DND-41 (cell line): ENCODE results near the gene EIF4E1B.
A peak's percentile ranks its signal among the peaks of the same experiment; 100 is the strongest.

ENCODE experiments used
- ATAC-seq: fragments of 200-7000 bp; cut with Tn5 transposase; 3 replicates; pipeline ENCODE4 v1.9.1; 2021; ENCODE audit warnings: low read depth; ENCODE audit not compliant: insufficient read depth
- DNase-seq: peaks from one replicate; pipeline ENCODE4 v3.0.0-alpha.2; 2020
- H2AFZ ChIP-seq: 2 replicates; pipeline ENCODE4 v1.6.0; 2012; ENCODE audit warnings: low read depth, low read length
- H3K27ac ChIP-seq: 2 replicates; pipeline ENCODE4 v1.5.1; 2012; ENCODE audit warnings: low read length, inconsistent platforms
- H3K27me3 ChIP-seq: fragments of 200-600 bp; sonication (generic); 2 replicates; pipeline ENCODE4 v1.6.0; 2012; ENCODE audit warnings: low read length, mild to moderate bottlenecking, inconsistent platforms; ENCODE audit not compliant: insufficient read depth, poor library complexity
- H3K36me3 ChIP-seq: 2 replicates; pipeline ENCODE4 v1.5.1; 2012; ENCODE audit warnings: low read length, inconsistent platforms; ENCODE audit not compliant: insufficient read depth
- H3K4me1 ChIP-seq: 2 replicates; pipeline ENCODE4 v1.5.1; 2012; ENCODE audit warnings: mild to moderate bottlenecking, low read length; ENCODE audit not compliant: insufficient read depth
- H3K4me2 ChIP-seq: 2 replicates; pipeline ENCODE4 v1.6.0; 2012; ENCODE audit warnings: mild to moderate bottlenecking, moderate library complexity, low read length, inconsistent platforms; ENCODE audit not compliant: insufficient read depth
- H3K4me3 ChIP-seq, 2 experiments: fragments of 200-600 bp in 1 of 2; shearing (Covaris generic) in 1 of 2; 2 replicates each; pipeline ENCODE4 v1.5.1; 2012 to 2016; ENCODE audit warnings: inconsistent platforms in 2 of 2, low read length in 2 of 2, mild to moderate bottlenecking in 2 of 2, low read depth in 1 of 2, moderate library complexity in 1 of 2
- H3K79me2 ChIP-seq: 2 replicates; pipeline ENCODE4 v1.6.0; 2012; ENCODE audit warnings: low read length, inconsistent platforms; ENCODE audit not compliant: insufficient read depth
- H3K9ac ChIP-seq: 2 replicates; pipeline ENCODE4 v1.6.0; 2012; ENCODE audit warnings: low read depth, mild to moderate bottlenecking, inconsistent platforms, low read length, moderate library complexity
- H3K9me3 ChIP-seq: 2 replicates; pipeline ENCODE4 v1.5.1; 2012; ENCODE audit warnings: low read length, moderate library complexity, mild to moderate bottlenecking, inconsistent platforms; ENCODE audit not compliant: insufficient read depth, severe bottlenecking
- H4K20me1 ChIP-seq: 2 replicates; pipeline ENCODE4 v1.6.0; 2012; ENCODE audit warnings: low read length; ENCODE audit not compliant: insufficient read depth
- EZH2 ChIP-seq: IDR thresholded peaks from 3 replicates; pipeline ENCODE4 v1.6.1; 2012; ENCODE audit warnings: borderline replicate concordance, low read depth, mild to moderate bottlenecking, moderate library complexity, low read length, inconsistent platforms; ENCODE audit not compliant: severe bottlenecking
- TF ChIP-seq, protein P1 (sequence below): IDR thresholded peaks from 2 replicates; pipeline ENCODE4 v1.5.1; 2012; ENCODE audit warnings: borderline replicate concordance, low read length, moderate library complexity, mild to moderate bottlenecking; ENCODE audit not compliant: poor library complexity, severe bottlenecking; ENCODE audit errors: extremely low read depth

EIF4E1B gene

DNA sequence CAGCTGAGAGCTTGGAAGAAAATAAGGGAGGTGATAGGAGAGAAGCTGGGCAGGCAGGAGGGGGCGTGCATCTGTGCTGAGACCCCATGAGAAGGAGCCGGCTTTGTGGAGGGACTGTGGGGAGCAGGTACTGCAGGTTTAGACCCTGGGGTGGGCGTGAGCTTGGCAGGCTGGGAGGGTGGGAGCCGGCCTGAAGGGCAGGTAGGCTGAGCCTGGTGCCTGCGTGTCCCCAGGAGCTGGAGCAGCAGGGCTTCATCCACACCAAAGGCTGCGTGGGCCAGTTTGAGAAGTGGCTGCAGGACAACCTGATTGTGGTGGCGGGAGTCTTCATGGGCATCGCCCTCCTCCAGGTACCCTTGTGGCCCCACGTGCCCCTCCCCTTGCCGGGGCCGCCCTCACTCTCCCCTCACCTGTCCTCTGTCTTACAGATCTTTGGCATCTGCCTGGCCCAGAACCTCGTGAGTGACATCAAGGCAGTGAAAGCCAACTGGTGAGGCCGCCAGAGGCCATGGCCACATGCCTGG is 26.1 kb downstream of the EIF4E1B start:
- Histone ChIP-seq H2AFZ (no peak overlapping the region), H3K4me1 (peaks cover 29% of the 10 kb centered on the region), H3K36me3 (peaks cover 47% of the 10 kb centered on the region), H3K9ac (no peak overlapping the region), H3K9me3 (no peaks in the 10 kb centered on the region), H3K4me2 (no peak overlapping the region), H3K4me3 (no peak overlapping the region), H4K20me1 (peaks cover 20% of the 10 kb centered on the region), H3K27me3 (no peaks in the 10 kb centered on the region), H3K79me2 (no peaks in the 10 kb centered on the region; the same call in 1 of the 2 replicates), H3K27ac (no peak overlapping the region)
- DNase-seq (no peak), ATAC-seq (no peak)
- TF ChIP-seq EZH2 = no peak
- TF ChIP-seq, protein P1, sequence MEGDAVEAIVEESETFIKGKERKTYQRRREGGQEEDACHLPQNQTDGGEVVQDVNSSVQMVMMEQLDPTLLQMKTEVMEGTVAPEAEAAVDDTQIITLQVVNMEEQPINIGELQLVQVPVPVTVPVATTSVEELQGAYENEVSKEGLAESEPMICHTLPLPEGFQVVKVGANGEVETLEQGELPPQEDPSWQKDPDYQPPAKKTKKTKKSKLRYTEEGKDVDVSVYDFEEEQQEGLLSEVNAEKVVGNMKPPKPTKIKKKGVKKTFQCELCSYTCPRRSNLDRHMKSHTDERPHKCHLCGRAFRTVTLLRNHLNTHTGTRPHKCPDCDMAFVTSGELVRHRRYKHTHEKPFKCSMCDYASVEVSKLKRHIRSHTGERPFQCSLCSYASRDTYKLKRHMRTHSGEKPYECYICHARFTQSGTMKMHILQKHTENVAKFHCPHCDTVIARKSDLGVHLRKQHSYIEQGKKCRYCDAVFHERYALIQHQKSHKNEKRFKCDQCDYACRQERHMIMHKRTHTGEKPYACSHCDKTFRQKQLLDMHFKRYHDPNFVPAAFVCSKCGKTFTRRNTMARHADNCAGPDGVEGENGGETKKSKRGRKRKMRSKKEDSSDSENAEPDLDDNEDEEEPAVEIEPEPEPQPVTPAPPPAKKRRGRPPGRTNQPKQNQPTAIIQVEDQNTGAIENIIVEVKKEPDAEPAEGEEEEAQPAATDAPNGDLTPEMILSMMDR = no peak

DNA sequence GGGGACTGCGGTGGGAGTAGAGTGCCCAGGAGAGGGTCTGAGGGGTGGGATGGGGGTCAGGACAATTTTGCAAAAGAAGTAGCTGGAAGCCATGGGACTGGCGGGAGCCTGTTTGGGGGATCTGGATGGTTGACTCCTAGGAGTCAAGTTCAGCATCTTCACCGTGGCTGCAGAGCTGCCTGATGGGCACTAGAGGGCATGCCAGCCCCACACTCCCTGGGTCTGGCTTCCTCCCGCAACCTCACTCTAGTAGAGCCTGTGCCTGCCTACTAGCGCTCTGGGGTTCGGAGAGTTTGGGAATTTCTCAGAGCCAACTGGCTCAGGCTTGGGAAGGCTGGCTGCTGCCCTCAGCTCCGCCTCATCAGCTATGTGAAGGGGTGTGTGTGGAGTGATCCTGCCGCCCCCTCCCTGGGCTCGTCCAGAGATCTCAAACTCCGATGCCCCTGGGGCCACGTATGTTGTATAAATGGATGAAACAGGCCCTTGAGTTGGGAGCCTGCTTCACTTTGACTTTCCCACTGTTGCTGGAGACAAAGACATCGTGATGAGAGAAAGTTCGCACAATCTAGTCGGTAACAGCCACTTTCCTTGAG is 27.6 kb downstream of the EIF4E1B start:
- peak; percentile 66 for ATAC-seq
- Histone ChIP-seq H3K36me3 (peaks cover 36% of the 10 kb centered on the region), H3K27ac (no peak overlapping the region), H3K9ac (no peak overlapping the region; the same call in 1 of the 2 replicates), H3K4me1 (peaks cover 29% of the 10 kb centered on the region), H3K4me3 (no peak overlapping the region), H3K4me2 (peak overlapping the region; percentile 64), H2AFZ (no peak overlapping the region), H3K27me3 (no peaks in the 10 kb centered on the region), H4K20me1 (peaks cover 10% of the 10 kb centered on the region; the same call in 1 of the 2 replicates), H3K9me3 (no peaks in the 10 kb centered on the region), H3K79me2 (no peaks in the 10 kb centered on the region)
- TF ChIP-seq, protein P1 = peak; percentile 87
- no peak for TF ChIP-seq EZH2
- DNase-seq = peak; percentile 65

DNA sequence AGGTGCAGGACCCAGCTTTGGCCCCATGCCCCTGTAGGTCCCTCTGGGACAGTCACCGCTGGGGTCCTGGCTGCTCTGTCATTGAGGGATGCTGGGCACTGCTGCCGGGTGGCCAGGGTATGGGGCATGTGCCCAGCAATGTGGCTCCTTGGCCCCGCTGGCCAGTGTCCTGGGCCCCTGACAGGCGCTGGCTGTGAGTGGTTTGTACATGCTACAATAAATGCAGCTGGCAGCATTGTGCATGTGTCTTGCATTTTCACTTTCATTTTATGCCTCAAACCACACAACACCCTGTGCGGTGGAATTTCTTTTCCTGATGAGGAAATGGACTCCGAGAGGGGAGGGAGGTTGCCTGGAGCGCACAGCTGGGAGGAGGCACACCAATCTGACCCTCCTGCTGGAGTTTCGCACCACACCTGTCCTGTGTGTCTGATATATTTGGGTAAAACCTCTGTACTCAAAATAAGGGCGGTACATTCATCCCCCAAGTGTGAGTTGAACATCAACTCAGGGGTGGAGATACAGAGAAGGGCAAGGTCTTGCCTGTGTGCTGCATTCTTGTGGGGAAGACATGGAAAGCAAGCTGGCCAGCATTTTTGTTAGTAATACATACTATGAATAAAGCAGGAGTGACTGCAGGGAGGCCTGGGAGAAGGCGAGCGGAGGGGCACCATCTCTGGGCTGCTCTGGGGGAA is 28.5 kb downstream of the EIF4E1B start:
- ATAC-seq (peak; percentile 76), DNase-seq (peak; percentile 71)
- Histone ChIP-seq H3K4me3 (peak overlapping the region in 1 of 2 experiments; percentile 33; a peak in 2 of 4 replicates), H3K4me1 (peaks cover 29% of the 10 kb centered on the region), H3K9me3 (no peaks in the 10 kb centered on the region), H3K27me3 (no peaks in the 10 kb centered on the region), H3K79me2 (no peaks in the 10 kb centered on the region), H3K27ac (no peak overlapping the region; the same call in 1 of the 2 replicates), H3K4me2 (peak overlapping the region; percentile 64), H4K20me1 (peaks cover 10% of the 10 kb centered on the region; the same call in 1 of the 2 replicates), H3K36me3 (peaks cover 29% of the 10 kb centered on the region), H3K9ac (no peak overlapping the region; the same call in 1 of the 2 replicates), H2AFZ (no peak overlapping the region)
- TF ChIP-seq, protein P1 = no peak
- no peak for TF ChIP-seq EZH2
